GM23248 (cell line): ENCODE data around the gene APOH. TPM values are rescaled to one million over a fixed set of nuclear protein-coding genes. Genes with fewer than 3 reads are reported as not detected.

Experiments
- DNase-seq: peaks from one replicate; pipeline ENCODE4 v3.0.0-alpha.2; 2015
- H2AFZ ChIP-seq: fragments of 200-600 bp; sonication (generic); 2 replicates; pipeline ENCODE4 v1.6.1; 2016; ENCODE audit warnings: antibody characterized with exemption
- H3F3A ChIP-seq: fragments of 200-600 bp; sonication (generic); 2 replicates; pipeline ENCODE4 v1.6.1; 2016; ENCODE audit warnings: mild to moderate bottlenecking, antibody characterized with exemption, mixed run types; ENCODE audit not compliant: insufficient read depth
- H3K27ac ChIP-seq: fragments of 200-600 bp; sonication (generic); 2 replicates; pipeline ENCODE4 v1.5.1; 2016; ENCODE audit warnings: mild to moderate bottlenecking
- H3K27me3 ChIP-seq: fragments of 200-600 bp; sonication (generic); replicated peaks from 2 replicates; pipeline ENCODE4 v1.6.1; 2016; ENCODE audit warnings: mild to moderate bottlenecking; ENCODE audit not compliant: insufficient read depth
- H3K36me3 ChIP-seq: fragments of 200-600 bp; sonication (generic); 2 replicates; pipeline ENCODE4 v1.6.1; 2016; ENCODE audit warnings: low read depth, mild to moderate bottlenecking
- H3K4me1 ChIP-seq: fragments of 200-600 bp; sonication (generic); 2 replicates; pipeline ENCODE4 v1.6.1; 2016; ENCODE audit warnings: mild to moderate bottlenecking; ENCODE audit not compliant: insufficient read depth
- H3K4me2 ChIP-seq: fragments of 200-600 bp; sonication (generic); one replicate; pipeline ENCODE4 v1.6.1; 2016; ENCODE audit warnings: mild to moderate bottlenecking; ENCODE audit not compliant: unreplicated experiment
- H3K4me3 ChIP-seq: fragments of 200-600 bp; sonication (generic); 2 replicates; pipeline ENCODE4 v1.5.1; 2016; ENCODE audit warnings: mild to moderate bottlenecking
- H3K79me2 ChIP-seq: fragments of 200-600 bp; sonication (generic); 2 replicates; pipeline ENCODE4 v1.6.1; 2016; ENCODE audit warnings: mild to moderate bottlenecking; ENCODE audit not compliant: insufficient read depth
- H3K9ac ChIP-seq: fragments of 200-600 bp; sonication (generic); 2 replicates; pipeline ENCODE4 v1.6.1; 2016; ENCODE audit warnings: mild to moderate bottlenecking
- H3K9me2 ChIP-seq: fragments of 200-600 bp; sonication (generic); 2 replicates; pipeline ENCODE4 v1.6.1; 2016; ENCODE audit warnings: mixed run types, mild to moderate bottlenecking, moderate library complexity; ENCODE audit not compliant: insufficient read depth
- H3K9me3 ChIP-seq: fragments of 200-600 bp; sonication (generic); one replicate; pipeline ENCODE4 v1.6.1; 2017; ENCODE audit warnings: low read depth
- H4K20me1 ChIP-seq: fragments of 200-600 bp; sonication (generic); 2 replicates; pipeline ENCODE4 v1.6.0; 2016; ENCODE audit not compliant: insufficient read depth
- EZH2 ChIP-seq: fragments of 200-600 bp; sonication (generic); IDR thresholded peaks from 2 replicates; pipeline ENCODE4 v1.6.1; 2018; ENCODE audit warnings: antibody characterized with exemption, mild to moderate bottlenecking; ENCODE audit not compliant: insufficient read depth, poor library complexity, severe bottlenecking
- EZH2phosphoT487 ChIP-seq: fragments of 200-600 bp; sonication (generic); IDR thresholded peaks from 2 replicates; pipeline ENCODE4 v1.6.1; 2018; ENCODE audit warnings: antibody characterized with exemption, moderate library complexity, mild to moderate bottlenecking, low read depth; ENCODE audit not compliant: insufficient read depth
- WGBS, 2 experiments: methylation state at CpG; one replicate each; pipeline ENCODE4 v1.1.6; 2015 to 2017; ENCODE audit warnings: low lambda C conversion rate in 2 of 2, low coverage in 1 of 2; ENCODE audit errors: missing lambda C conversion rate in 2 of 2; 5-methylcytosine and 5-hydroxymethylcytosine counted together
- in situ Hi-C: fragments of 300-500 bp; cut with MboI; formaldehyde crosslinking; loops from 2 replicates; pipeline ENCODE4 v1.15.0; 2020
- polyA plus RNA-seq: library from polyadenylated mRNA; unstranded; fragments of >200 nt; fragmentation: Nextera tagmentation; extraction: Ambion mirVana; gene quantifications from 2 replicates; pipeline ENCODE4 v1.2.1, GENCODE V29; 2016
- total RNA-seq: library from RNA; depleted of rRNA; stranded (reverse); fragments of >200 nt; shearing (Covaris generic); gene quantifications from 2 replicates; pipeline ENCODE4 v1.2.3, GENCODE V29; 2014

The APOH gene
- total and polyA plus RNA-seq, 2 experiments from 2014 or later: not detected

GRCh38 chr17:66235377-66235994 lies 6.3 kb upstream of the APOH start:
- Histone ChIP-seq H3K9me2 (no peaks in the 10 kb centered on the region), H3K27ac (no peak overlapping the region), H3F3A (peaks cover 8% of the 10 kb centered on the region; the same call in 1 of the 2 replicates), H3K27me3 (peaks cover 3% of the 10 kb centered on the region; the same call in 1 of the 2 replicates), H3K4me2 (no peak overlapping the region), H2AFZ (no peak overlapping the region), H3K9ac (no peak overlapping the region), H3K4me3 (no peak overlapping the region), H3K9me3 (no peaks in the 10 kb centered on the region), H3K36me3 (no peaks in the 10 kb centered on the region), H3K4me1 (peaks cover 2% of the 10 kb centered on the region; the same call in 1 of the 2 replicates), H3K79me2 (no peaks in the 10 kb centered on the region), H4K20me1 (no peaks in the 10 kb centered on the region)
- no peak for TF ChIP-seq EZH2
- no peak for TF ChIP-seq EZH2phosphoT487
- DNase-seq: no peak
- in situ Hi-C loops: no loop called here
- WGBS, 2 experiments: 88 to 90% methylated on average over 3 of the region's 3 CpGs

- no peaks in the 10 kb centered on the region for H3K9me3 ChIP-seq
- no peaks in the 10 kb centered on the region for H3K4me1 ChIP-seq
- no peak for DNase-seq
- H3K36me3 ChIP-seq: no peaks in the 10 kb centered on the region
- H3K9me2 ChIP-seq: no peaks in the 10 kb centered on the region
- H3K27ac ChIP-seq: no peak overlapping the region
- no peak overlapping the region for H2AFZ ChIP-seq
- in situ Hi-C loops: no loop called here
- H3K79me2 ChIP-seq: no peaks in the 10 kb centered on the region
- no peak overlapping the region for H3K4me2 ChIP-seq
- WGBS, 2 experiments: 79 to 87% methylated on average over 3 of the region's 3 CpGs
- H3K27me3 ChIP-seq: peaks cover 11% of the 10 kb centered on the region; the same call in 1 of the 2 replicates
- H4K20me1 ChIP-seq: no peaks in the 10 kb centered on the region
- H3F3A ChIP-seq: no peaks in the 10 kb centered on the region
- TF ChIP-seq EZH2 (no peak), EZH2phosphoT487 (no peak)
- no peak overlapping the region for H3K9ac ChIP-seq
- H3K4me3 ChIP-seq: no peak overlapping the region
Observed at GRCh38 chr17:66234611-66235010, 5.4 kb upstream of the APOH start.

GRCh38 chr17:66233023-66233753 lies 4.0 kb upstream of the APOH start:
- in situ Hi-C loops: no loop called here

GRCh38 chr17:66230922-66231591 lies 1.8 kb upstream of the APOH start:
- DNase-seq: no peak
- H3K4me2 ChIP-seq: no peak overlapping the region
- no peak overlapping the region for H2AFZ ChIP-seq
- no peaks in the 10 kb centered on the region for H3K9me2 ChIP-seq
- H3K4me1 ChIP-seq: no peaks in the 10 kb centered on the region
- no peaks in the 10 kb centered on the region for H3K9me3 ChIP-seq
- in situ Hi-C loops: no loop called here
- H3K27ac ChIP-seq: no peak overlapping the region
- no peaks in the 10 kb centered on the region for H3K79me2 ChIP-seq
- no peaks in the 10 kb centered on the region for H3K36me3 ChIP-seq
- 64 to 79% methylated on average over 4 of the region's 4 CpGs for WGBS, 2 experiments
- H3F3A ChIP-seq: no peaks in the 10 kb centered on the region
- peaks cover 17% of the 10 kb centered on the region; the same call in 1 of the 2 replicates for H3K27me3 ChIP-seq
- no peak overlapping the region for H3K9ac ChIP-seq
- H3K4me3 ChIP-seq: no peak overlapping the region
- H4K20me1 ChIP-seq: no peaks in the 10 kb centered on the region
- TF ChIP-seq EZH2phosphoT487 (no peak), EZH2 (no peak)

More at GRCh38 chr17:66233023-66233753, 4.0 kb upstream of the APOH start:
- no peaks in the 10 kb centered on the region for H3K9me3 ChIP-seq
- no peaks in the 10 kb centered on the region for H3F3A ChIP-seq
- DNase-seq: no peak
- H3K9ac ChIP-seq: no peak overlapping the region
- no peaks in the 10 kb centered on the region for H3K9me2 ChIP-seq
- peaks cover 17% of the 10 kb centered on the region; the same call in 1 of the 2 replicates for H3K27me3 ChIP-seq
- no peak overlapping the region for H3K4me2 ChIP-seq
- WGBS, 2 experiments: 63 to 65% methylated on average over 8 of the region's 8 CpGs
- no peak overlapping the region for H3K27ac ChIP-seq
- no peaks in the 10 kb centered on the region for H3K36me3 ChIP-seq
- no peak overlapping the region for H3K4me3 ChIP-seq
- TF ChIP-seq EZH2phosphoT487 (no peak), EZH2 (no peak)
- H3K4me1 ChIP-seq: no peaks in the 10 kb centered on the region
- no peak overlapping the region for H2AFZ ChIP-seq
- H4K20me1 ChIP-seq: no peaks in the 10 kb centered on the region
- H3K79me2 ChIP-seq: no peaks in the 10 kb centered on the region
